PFSK-1 (cell line): ENCODE data around the gene RBM47.

Experiments used
- FOXP2 ChIP-seq: optimal IDR thresholded peaks from 2 replicates; pipeline ENCODE3; 2011; ENCODE audit warnings: borderline replicate concordance, control low read depth, inconsistent platforms; ENCODE audit not compliant: insufficient read depth; ENCODE audit errors: extremely low read length, extremely low read depth
- POLR2AphosphoS5 ChIP-seq: IDR thresholded peaks from 2 replicates; pipeline ENCODE4 v1.6.1; 2012; ENCODE audit warnings: low read depth, mild to moderate bottlenecking, control low read depth, low read length, moderate library complexity
- SIN3A ChIP-seq: IDR thresholded peaks from 2 replicates; pipeline ENCODE4 v1.6.1; 2012; ENCODE audit warnings: mild to moderate bottlenecking, low read length, moderate library complexity, borderline replicate concordance; ENCODE audit not compliant: insufficient read depth
- TAF1 ChIP-seq: IDR thresholded peaks from 2 replicates; pipeline ENCODE4 v1.6.1; 2012; ENCODE audit warnings: low read length, control low read depth, borderline replicate concordance; ENCODE audit not compliant: insufficient read depth
- TF ChIP-seq, protein P1 (sequence below), 2 experiments: IDR thresholded peaks; 2 replicates each; pipeline versions ENCODE4 v1.6.1 to v1.8.0; 2011 to 2012; ENCODE audit warnings: low read depth in 2 of 2, low read length in 2 of 2, control low read depth in 1 of 2, inconsistent platforms in 1 of 2, mild to moderate bottlenecking in 1 of 2, moderate library complexity in 1 of 2; ENCODE audit not compliant: insufficient read depth in 1 of 2

Gene RBM47

DNA sequence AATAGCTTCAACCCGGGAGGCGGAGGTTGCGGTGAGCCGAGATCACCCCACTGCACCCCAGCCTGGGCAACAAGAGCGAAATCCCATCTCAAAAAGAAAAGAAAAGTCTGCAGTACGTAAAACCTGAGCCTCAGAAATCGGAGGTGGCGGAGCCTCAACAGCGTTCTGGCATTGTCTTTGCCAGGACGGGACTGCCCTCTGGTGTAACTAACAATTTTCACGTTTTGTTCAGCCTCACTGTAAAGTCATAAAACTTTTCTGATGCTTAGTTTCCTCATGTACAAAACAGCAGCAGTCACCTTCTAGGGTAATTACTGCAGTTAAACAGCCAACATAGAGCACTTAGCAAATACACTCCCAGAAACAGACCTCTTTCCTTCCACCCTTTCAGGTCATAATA lies 121.7 kb downstream of the RBM47 start:
- TF ChIP-seq POLR2AphosphoS5 (no peak), TAF1 (no peak), FOXP2 (no peak), SIN3A (no peak)
- TF ChIP-seq, protein P1, sequence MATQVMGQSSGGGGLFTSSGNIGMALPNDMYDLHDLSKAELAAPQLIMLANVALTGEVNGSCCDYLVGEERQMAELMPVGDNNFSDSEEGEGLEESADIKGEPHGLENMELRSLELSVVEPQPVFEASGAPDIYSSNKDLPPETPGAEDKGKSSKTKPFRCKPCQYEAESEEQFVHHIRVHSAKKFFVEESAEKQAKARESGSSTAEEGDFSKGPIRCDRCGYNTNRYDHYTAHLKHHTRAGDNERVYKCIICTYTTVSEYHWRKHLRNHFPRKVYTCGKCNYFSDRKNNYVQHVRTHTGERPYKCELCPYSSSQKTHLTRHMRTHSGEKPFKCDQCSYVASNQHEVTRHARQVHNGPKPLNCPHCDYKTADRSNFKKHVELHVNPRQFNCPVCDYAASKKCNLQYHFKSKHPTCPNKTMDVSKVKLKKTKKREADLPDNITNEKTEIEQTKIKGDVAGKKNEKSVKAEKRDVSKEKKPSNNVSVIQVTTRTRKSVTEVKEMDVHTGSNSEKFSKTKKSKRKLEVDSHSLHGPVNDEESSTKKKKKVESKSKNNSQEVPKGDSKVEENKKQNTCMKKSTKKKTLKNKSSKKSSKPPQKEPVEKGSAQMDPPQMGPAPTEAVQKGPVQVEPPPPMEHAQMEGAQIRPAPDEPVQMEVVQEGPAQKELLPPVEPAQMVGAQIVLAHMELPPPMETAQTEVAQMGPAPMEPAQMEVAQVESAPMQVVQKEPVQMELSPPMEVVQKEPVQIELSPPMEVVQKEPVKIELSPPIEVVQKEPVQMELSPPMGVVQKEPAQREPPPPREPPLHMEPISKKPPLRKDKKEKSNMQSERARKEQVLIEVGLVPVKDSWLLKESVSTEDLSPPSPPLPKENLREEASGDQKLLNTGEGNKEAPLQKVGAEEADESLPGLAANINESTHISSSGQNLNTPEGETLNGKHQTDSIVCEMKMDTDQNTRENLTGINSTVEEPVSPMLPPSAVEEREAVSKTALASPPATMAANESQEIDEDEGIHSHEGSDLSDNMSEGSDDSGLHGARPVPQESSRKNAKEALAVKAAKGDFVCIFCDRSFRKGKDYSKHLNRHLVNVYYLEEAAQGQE (IDR thresholded peaks at IDR 0.05; ENCODE audit: insufficient read depth in 1 of 2, low read depth in 2 of 2, low read length in 2 of 2), result no peak

DNA sequence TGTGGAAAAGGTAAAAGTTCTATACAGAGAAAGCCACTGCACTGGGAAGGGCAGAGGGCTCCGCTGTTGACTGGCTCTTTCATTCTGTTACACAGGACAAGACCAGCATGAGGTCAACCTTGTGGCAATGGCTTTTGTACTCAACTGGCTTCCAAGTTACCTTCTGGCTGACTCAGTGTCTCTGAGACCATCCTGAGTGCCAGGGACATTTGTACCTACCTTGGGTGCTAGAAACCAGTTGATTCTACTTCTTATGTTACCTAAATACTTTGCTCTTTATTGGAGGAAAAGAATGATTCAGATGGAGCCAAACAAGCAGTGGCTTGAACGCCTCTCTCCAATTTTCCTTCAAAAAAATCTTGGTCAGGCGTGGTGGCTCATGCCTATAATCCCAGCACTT lies 123.2 kb downstream of the RBM47 start:
- TF ChIP-seq FOXP2, result no peak
- TF ChIP-seq, protein P1 (IDR thresholded peaks at IDR 0.05; ENCODE audit: insufficient read depth in 1 of 2, low read depth in 2 of 2, low read length in 2 of 2), result no peak
- no peak for TF ChIP-seq POLR2AphosphoS5
- TF ChIP-seq TAF1, result no peak
- no peak for TF ChIP-seq SIN3A

DNA sequence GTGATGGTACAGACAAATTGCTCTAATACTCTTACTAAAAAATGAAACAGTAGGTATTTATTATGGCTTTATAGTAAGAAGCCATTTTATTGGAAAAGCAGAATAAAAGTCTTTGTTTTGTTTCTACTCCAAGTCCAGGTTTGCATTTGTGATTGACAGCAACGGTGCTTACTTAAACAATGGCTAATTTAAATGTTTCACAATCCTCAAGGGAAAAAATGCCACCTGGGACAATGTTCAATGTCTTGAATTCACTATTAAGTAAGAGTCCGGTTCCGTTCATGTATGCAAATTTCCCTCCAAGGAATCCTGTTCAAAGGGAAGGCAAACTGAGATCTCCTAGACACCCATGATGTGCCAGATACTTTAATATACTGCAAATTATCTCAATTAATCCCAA lies 123.6 kb downstream of the RBM47 start:
- TF ChIP-seq TAF1 (no peak), FOXP2 (no peak), SIN3A (no peak)
- TF ChIP-seq, protein P1 (IDR thresholded peaks at IDR 0.05; ENCODE audit: insufficient read depth in 1 of 2, low read depth in 2 of 2, low read length in 2 of 2), result no peak

DNA sequence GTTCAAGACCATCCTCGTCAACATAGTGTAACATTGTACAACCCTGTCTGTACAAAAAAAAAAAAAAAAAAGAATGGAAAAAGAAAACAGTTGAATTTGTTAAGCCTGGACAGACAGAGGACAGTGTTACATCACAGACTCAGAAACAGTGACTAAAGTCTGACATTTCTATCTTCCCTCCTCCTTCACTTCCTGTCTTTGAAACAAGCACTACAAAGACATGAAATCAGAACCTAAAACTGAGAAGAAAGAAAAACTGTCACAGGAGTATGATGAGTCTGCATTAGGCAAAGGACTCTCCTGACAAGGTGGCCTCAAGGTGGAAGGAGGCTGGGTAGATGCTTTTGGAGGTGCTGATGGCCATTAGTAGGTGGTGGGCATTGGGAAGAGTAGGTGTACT lies 126.7 kb downstream of the RBM47 start:
- TF ChIP-seq TAF1 (no peak), POLR2AphosphoS5 (no peak), FOXP2 (no peak), SIN3A (no peak)
- TF ChIP-seq, protein P1 (IDR thresholded peaks at IDR 0.05; ENCODE audit: insufficient read depth in 1 of 2, low read depth in 2 of 2, low read length in 2 of 2), result no peak

DNA sequence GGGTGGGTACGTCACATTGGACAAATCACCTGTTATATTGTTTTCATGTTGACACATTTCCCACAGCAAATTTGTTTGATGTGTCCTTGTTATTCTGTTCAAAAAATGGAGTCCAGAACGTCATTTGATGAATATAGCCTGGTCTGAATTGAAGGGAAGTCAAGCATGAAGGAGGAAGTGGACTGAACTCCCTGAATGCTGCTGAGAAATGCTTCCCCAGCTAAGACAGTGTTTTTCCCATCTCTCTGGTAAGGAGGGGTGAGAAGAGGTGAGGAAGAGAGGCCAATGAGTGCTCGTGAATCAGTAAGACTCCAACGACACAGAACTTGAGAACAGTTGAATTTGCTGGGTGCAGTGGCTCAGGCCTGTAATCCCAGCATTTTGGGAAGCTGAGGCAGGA lies 127.4 kb downstream of the RBM47 start:
- TF ChIP-seq POLR2AphosphoS5, result no peak
- TF ChIP-seq, protein P1 (IDR thresholded peaks at IDR 0.05; ENCODE audit: insufficient read depth in 1 of 2, low read depth in 2 of 2, low read length in 2 of 2), result no peak
- no peak for TF ChIP-seq SIN3A
